GM12891 (cell line): ENCODE results near the gene C6orf52.

Experiments used
- POLR2A ChIP-seq: IDR thresholded peaks from 2 replicates; pipeline ENCODE4 v1.6.1; 2011; ENCODE audit warnings: low read depth, low read length, control low read depth
- SPI1 ChIP-seq: IDR thresholded peaks from 2 replicates; pipeline ENCODE4 v1.6.1; 2011; ENCODE audit warnings: low read depth, low read length, control low read depth

DNA sequence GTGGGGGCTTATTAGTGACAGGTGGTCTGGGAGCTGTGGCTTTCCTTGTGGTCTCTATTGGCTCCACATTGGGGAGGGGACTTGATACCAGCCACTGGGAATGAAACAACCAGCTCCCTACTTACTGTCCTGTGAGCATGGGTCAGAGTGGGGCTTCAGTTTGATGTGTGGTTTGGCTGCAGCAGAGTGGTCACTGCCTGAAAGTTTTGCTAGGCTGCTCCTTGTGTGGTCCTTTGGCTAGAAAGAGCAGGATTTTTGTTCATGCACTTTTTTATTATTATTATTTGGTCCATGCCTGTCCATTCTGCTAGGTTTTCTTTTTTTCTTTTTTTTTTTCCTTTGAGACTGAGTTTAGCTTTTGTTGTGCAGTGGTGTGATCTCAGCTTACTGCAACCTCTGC, 45.6 kb upstream of the C6orf52 start:
- no peak for TF ChIP-seq POLR2A
- no peak for TF ChIP-seq SPI1
